GM19395 (cell line): ENCODE results near the gene CADM2.

ENCODE experiments used
- ATAC-seq: cut with Tn5 transposase; IDR thresholded peaks from one replicate; pipeline ENCODE4 v1.9.1; 2021; ENCODE audit warnings: mild to moderate bottlenecking, moderate library complexity; ENCODE audit not compliant: unreplicated experiment

Gene CADM2

DNA sequence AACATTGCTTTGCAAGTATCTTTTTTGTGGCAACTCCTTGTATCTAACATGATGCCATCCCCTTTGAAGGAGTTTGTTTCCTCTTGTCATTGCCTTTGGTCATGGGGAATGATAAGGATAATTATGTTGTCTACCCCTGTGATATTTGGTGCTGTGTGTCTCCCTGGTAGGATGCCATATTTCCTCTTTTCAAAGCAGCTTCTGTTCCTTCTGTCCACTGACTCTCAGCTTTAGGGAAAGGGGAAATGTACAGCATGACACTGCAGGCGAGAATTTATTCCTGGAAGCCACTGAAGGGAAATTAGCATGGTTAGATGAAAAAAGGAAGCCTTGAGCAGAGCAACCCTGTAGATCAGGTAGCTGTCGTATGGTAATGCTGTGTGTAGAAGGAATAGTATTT, 576.7 kb downstream of the CADM2 start:
- no peak for ATAC-seq

DNA sequence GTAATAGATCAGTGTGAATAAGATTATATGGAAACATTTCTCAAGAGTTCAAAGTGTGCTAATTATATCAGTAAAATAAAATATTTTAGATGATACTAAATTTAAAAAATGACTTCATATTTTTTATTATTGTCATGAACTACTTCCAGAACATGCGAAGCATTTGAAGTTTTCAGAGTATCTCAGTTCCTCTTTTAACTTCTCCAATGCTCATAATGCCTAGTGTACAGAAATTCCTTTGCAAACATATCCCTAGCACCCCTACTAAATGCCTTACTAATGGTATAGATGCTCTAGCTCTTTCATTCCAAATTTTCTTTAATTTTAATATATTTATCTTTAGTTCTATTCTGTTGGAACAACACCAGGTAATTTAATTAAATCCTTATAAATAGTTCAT, 580.4 kb downstream of the CADM2 start:
- no peak for ATAC-seq

DNA sequence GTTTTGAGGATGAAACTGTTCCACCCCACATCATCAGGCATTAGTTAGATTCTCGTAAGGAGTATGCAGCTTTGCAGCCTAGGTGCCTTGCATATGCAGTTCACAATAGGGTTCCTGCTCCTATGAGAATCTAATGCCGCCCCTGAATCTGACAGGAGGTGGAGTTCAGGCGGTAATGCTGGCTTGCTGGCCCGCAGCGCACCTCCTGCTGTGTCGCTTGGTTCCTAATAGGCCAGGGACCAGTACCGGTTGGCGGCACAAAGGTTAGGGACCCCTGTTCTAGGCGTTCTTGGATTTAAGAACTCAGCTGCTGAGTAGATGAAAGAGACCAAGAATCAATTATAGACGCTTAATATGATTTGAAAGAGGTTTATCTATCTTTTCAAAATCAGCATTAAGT, 595.4 kb downstream of the CADM2 start:
- no peak for ATAC-seq

DNA sequence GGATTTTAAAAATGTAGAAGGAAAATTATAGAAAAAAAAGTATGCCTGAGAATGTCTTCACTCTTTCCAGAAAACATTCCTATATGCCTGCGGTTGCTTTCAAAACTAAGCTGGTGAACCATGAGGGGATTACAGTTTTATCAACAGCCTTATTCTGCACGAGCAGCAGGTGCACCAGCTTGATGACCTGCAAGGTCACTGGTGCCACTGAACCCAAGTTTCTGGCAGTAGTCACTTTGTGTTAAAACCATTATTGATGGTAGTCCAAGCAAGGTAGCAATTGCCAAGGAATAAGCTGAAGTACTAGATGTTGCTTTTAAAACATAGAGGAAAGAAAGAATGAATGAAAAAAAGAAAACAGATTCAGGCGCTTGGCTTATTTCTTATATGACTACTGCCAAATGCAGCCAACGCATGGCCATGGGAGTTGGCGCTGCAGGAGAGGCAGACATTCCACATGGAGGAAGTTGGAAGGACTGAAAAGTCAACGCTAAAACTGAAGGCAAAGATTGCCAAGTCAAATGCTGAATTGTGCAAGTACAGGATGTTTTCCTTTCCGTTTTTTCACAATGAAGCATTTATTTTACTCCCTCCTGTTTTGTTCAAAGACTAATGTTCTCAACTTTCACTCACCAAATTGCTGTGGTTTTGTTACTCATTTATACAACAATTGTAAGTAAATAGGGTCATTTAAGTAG, 601.4 kb downstream of the CADM2 start:
- no peak for ATAC-seq

DNA sequence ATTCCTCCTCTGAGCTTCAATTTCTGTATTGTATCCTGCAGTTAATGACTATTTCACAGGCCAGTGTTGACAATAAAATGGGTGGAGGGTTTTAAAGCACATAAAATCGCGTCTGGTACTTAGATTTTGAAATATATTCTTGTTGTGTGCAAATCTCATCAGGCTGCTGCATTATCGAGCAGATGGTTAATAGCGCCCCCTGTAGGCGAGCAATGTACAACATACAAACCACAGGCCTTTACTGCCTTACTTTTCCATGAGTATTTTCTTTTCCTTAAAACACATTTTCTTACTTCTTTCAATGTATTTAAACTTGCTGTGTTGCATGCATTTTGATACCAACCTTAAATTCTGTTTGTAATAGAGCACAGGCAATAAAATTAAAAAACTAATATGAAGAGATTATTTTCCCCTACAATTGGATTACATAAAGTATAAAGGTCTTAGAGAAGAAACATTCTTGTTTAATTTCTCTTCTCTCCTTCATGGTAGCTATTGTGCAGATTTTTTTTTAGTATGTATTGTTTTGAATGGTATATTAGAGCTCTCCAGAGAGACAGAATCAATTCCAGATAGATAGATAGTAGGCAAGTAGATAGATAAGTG, 608.4 kb downstream of the CADM2 start:
- no peak for ATAC-seq

DNA sequence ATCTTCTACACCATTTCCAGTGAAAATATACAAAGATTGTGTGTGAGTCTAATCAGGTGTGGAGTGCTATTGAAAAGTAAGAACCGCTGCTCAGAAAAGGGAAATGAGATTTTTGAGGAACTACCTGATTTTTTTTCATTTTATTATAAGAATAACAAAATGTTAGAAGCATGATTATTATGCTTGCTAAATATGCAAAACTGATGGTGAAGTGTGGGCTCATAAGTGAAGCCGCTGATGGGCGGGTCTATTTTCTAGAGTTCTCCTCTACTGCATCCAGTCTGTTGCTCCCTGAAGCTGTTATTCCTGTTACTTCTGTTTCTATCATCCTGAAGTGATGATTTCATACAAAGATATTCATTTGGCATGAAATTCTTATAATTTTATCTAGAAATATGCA, 612.0 kb downstream of the CADM2 start:
- no peak for ATAC-seq

DNA sequence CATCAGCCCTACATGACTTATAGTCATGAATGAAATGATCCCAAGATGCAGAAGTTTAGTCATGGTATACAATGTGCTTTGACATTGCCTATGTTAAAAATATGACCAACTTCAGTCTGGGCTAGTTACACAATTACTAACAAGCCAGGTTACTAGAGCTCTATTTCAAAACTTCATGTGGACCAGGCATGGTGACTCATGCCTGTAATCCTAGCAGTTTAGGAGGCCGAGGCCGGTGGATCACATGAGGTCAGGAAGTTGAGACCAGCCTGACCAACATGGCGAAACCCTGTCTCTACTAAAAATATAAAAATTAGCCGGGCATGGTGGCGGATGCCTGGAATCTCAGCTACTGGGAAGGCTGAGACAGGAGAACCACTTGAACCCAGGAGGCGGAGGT, 613.0 kb downstream of the CADM2 start:
- no peak for ATAC-seq

DNA sequence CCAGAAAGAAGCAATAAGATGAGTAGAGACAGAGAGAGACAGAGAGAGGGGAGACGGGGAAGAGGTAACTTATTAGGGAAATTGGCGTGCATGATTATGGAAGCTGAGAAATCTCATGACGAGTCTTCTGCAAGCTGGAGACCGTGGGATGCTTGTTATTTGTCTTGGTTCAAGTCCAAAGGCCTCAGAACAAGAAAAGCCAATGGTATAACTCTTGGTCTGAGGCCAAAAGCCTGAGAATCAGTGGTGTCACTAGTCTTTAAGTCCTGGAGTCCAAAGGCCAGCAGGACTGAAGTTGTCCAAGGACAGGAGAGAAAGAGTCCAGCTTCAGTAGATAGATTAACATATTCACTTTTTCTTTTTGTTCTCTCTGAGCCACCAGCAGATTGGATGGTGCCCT, 613.6 kb downstream of the CADM2 start:
- ATAC-seq = no peak

DNA sequence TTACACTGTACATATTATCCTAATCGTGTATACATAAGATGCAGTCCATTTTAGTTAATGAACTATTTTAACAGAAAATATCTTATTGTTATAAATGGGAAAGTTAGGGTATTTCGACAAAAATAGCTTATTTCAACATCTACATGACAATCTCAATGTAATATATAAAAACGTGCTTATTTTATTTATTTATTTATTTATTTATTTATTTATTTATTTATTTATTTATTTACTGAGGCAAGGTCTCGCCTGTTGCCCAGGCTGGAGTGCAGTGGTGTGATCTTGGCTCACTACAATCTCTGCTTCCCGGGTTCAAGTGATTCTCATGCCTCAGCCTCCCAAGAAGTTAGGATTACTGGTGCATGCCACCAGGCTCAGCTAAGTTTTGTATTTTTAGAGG, 614.2 kb downstream of the CADM2 start:
- ATAC-seq = no peak

DNA sequence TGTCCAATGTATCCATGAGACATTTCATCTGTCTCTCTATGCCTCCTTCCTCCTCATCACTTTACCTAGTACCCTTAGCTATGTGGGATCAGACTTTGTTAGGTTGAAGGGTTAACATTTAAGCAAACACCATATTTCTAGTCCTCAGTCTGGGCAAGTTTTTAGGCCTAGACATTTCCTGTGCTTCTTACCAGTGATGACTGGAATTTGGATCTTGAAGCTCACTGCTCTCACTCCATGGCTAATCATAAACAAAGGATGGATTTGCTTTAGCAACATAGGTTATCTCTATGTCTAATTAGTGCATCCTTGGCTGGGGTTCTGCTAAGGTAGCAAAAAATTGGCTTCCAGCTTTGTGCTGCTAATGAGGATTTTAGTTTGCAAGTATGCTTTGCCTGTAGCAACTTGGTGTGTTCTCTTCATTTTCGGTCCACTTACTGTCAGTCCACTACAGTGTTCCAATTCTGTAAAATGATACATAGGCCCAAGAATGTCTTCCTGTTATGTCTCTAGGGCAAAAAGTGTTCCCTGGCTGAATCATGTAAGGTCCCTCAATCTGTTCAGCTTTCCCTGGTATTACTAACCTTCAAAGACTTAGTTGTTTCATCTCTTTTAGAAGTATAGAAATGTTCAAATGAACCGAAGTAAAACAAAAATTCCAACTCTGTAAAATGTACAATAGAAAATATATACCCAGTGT, 615.4 kb downstream of the CADM2 start:
- no peak for ATAC-seq

DNA sequence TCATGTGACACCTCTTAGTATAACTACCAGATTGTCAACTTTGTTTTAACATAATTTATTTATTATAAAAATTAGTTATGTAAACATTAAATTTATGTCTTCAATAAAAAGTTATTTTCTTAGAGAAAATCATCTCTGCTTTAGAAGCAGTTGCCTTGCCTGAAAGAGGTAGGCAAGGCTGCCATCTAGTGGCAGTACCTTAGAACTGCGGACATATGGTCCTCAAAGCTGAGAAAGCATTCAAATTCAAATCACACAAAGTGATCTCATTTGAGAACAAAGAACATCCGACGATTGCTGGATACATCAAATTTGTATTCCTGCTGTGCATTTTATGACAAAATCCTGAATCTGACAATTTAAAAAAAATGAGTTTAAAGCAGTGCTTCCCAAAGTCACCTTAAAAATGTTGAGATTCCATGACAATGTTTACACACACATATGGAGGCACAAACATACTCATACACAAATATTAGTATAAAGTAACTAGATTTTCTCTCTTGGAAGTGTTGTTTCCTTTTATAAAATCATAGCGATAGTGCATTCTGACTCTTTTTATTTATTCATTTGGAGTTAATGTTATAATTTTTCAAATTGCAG, 617.4 kb downstream of the CADM2 start:
- ATAC-seq = peak; percentile 88

DNA sequence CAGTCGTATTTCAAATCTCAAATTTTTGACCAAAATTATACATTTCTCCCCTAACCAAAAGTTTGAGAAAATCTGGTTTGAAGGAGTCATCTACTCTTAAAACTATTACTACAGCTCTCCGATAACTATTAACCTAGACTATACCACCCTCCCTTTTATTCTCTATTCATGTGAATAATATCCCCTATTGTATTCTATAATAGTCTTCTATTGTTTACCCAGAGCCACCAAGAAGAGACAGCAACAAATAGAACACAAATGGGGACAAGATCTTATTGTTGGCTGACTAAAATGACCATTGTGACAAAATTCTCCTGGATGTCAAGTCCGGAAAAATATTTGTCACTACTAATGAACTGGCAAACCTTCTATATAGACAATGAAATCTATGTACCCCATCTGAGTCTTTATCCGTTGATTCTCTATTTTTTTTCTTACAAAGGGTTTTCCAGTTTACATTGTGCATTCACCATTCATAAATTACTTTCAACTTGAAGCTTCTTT, 618.0 kb downstream of the CADM2 start:
- ATAC-seq = no peak

DNA sequence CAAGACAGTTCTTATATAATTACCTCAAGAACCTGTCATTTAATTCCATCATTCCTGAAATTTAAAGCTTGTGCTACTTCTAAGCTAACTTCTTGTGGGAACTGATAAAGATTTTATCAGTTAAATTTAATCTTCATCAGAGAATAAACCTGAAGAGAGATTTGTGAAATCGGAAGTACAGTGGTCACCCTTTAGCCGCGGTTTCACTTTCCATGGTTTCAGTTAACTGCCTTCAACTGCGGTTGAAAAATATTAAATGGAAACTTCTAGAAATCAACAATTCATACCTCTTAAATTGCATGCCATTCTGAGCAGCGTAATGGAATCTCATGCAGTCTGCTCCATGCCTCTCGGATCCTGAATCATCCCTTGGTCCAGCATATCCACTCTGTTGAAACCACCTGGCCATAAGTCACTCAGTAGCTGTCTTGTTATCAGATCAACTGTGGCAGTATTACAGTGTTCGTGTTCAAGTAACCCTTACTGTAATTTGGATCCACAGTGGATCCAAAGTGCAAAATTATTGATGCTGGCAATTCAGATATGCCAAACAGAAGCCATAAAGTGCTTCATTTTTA, 626.1 kb downstream of the CADM2 start:
- ATAC-seq = peak; percentile 65

DNA sequence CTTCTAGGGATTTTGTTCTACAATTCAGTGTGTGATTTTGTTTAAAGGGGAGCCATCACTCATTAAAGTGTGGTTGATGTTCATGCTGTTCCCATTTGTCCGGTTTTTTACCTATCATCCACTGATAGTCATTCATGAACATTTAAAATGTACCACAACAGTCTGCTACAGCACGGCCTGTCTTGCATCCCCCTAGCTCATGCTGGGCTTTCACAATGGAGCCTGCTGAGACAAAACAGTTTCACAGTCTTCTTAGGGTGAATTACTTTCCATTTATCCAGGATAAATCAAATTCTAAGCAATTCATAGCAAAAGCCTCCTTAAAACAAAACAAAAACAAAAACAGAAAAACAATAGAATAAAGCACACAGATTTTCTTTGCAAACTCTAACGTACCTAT, 627.2 kb downstream of the CADM2 start:
- no peak for ATAC-seq

DNA sequence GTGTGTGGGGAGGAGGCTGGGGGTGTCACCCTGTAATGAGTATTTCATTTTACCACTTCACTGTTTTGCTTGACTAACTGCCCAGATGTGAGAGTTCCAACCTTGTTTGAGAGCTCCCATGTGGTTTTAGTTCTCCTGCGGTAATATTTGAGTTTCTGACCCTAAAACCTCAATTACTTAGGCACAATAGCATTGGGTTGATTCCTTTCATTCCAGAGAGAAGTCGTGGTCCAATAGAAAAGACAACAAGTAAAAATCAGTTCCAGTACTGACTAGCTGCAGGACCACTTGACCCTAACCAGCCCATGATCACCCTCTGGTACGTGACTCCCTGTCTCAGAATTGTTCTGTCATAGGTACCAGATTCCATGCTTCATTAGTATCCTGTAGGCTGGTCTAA, 630.4 kb downstream of the CADM2 start:
- ATAC-seq = no peak

DNA sequence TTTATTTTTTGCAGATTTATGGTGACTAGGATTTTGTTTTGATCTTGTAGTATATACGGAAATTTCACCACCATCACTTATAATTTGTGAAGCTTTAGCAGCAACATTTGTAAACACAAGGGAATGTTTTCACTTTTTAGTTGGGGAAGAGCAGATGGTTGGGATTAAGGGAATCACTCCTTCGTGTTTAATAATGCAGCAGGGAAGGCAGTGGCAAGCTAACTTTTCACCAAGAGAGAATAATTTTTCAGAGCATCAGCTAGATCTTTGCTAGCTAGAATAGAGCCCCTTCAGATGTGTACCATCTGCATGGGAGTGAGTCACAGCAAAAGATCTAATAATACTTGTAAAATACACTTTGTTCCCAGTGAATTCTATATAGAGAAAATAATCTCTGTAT, 632.7 kb downstream of the CADM2 start:
- ATAC-seq = no peak

DNA sequence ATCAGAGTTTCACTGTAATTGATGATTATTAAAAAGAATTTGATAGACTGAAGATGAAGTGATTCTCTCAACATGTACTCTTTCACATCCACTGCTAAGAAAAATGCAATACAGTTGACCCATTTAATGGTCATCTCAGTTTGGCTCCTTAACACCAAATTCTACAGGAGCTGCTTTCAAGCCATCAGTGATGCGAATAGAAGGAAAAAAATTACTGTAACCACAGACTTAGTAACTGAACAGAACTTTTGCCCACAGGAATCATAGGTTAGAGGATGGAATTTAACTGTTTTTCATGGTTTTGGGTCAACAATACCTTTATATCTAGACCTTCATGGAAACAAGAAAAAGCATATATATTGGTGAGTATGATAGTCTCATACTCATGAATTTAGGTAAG, 633.5 kb downstream of the CADM2 start:
- ATAC-seq = no peak

DNA sequence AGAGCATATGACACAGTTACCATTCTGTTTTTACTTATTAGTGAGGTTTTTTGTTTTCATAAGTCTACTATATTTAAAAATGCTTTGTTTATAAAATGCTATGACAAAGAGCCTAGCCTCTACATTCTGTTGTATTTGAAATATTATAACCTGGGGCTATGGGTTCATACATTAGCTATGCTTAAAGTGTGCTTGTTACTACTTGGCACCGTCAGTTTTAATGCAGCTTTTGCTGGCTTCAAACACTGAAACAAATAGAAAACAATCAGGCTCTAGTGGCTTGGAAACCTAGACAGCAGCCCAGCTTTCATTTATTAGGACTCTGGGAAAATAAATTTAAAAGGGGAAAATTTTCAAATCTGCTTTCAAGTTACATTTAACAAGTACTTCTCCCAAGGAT, 635.9 kb downstream of the CADM2 start:
- no peak for ATAC-seq

DNA sequence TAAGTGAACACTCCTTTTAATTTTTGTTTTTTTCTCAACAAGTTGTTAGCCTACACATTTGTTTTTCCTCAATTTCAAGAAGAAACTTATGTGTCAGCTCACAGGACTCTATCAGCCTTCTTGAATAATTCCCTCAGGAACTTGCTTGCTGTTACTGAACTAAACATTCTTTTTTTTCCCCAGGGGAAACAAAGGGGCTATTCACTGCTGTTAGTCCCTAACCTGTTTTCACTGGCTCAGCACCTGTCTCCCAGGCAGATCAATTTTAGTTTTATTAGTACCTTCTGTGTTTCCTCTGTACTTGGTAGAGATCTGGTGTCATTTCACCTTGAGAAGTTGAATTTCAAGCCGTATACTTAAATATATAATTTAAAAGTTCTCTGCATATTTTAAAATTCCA, 644.6 kb downstream of the CADM2 start:
- ATAC-seq = no peak

DNA sequence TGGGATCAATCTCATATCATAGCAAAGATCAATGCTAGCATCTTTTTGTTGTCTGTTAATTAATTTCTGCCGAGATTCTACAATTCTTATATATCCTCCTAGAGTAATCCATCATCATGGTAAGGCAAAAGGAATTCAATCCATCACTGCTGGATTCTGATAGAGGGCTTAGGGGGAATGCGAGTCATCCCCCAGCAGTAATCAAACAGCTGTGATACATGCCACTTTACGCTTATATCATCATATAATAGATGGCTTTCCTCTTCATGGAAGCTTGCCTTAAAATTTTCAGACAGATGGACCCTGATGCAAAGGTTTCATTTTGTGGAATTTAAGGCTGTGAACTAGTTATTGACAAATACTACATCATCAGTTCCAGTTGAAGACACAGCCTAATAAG, 645.9 kb downstream of the CADM2 start:
- no peak for ATAC-seq

DNA sequence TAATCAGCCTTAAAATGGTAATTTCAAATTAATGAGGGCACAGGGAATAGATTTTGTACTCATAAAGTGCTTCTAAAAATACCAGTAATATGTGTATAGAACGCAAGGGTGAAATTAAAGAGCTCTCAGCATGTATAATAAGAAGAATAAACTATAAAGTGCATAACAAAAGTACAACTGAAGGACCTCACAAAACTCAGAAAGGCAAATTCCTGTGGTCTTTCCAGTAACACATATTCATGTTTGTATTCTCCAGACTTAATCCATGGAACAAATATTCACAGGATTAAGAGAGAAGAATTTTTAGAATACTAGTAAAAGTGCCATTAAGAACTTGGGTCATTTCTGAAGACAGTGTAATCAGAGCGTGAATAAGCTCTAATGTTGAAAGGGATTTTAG, 646.3 kb downstream of the CADM2 start:
- ATAC-seq = no peak

DNA sequence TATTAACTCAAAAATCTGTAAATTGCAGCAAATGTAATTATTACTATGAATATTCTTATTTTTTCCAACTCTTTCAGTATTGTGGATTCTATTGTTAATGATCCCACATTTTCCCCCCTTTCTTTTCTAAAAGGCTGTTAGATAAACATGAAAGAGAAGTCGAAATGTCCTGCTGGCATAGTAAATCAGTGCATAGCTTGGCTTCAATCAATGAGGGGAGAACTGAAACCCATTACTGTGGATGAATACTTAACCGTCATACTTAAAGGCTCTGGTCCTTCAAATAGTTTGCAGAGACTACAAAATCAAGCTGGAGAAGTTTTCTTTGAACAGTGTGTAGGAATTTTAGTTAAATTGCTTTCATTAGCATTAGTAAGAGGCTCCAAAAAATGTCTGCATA, 667.9 kb downstream of the CADM2 start:
- ATAC-seq = no peak
